GM12875 (cell line): ENCODE results near the gene IL17B.

Experiments used
- H3K4me3 ChIP-seq: one replicate; pipeline ENCODE4 v1.5.1; 2011; ENCODE audit warnings: low read depth, low read length, control low read depth
- CTCF ChIP-seq: IDR thresholded peaks from 2 replicates; pipeline ENCODE4 v1.5.1; 2011; ENCODE audit warnings: low read depth, mild to moderate bottlenecking, control low read depth, inconsistent platforms, low read length, moderate library complexity, borderline replicate concordance; ENCODE audit not compliant: insufficient read depth

The IL17B gene

GRCh38 chr5:149358868-149359495 is 20.1 kb downstream of the IL17B start:
- TF ChIP-seq CTCF = no peak
- H3K4me3 ChIP-seq = peak overlapping the region; percentile 72

GRCh38 chr5:149358294-149358651 is 20.8 kb downstream of the IL17B start:
- H3K4me3 ChIP-seq = peak overlapping the region; percentile 72
- no peak for TF ChIP-seq CTCF

- peak within 1 kb of the TSS; percentile 72 for H3K4me3 ChIP-seq
- TF ChIP-seq CTCF = no peak
These were observed 21.5 kb downstream of the IL17B start, which contains the start of gene PCYOX1L for GRCh38 chr5:149357370-149358293. PCYOX1L (plus strand) TSS chr5:149358046; CDS start chr5:149358069, 23 bp downstream.

GRCh38 chr5:149356391-149356790 is 22.7 kb downstream of the IL17B start:
- TF ChIP-seq CTCF = no peak
- H3K4me3 ChIP-seq = no peak overlapping the region

- H3K4me3 ChIP-seq = no peak overlapping the region
These were observed 23.4 kb downstream of the IL17B start for GRCh38 chr5:149355688-149356087.

GRCh38 chr5:149353911-149354310 is 25.2 kb downstream of the IL17B start:
- TF ChIP-seq CTCF = no peak
- no peak overlapping the region for H3K4me3 ChIP-seq

More at GRCh38 chr5:149355688-149356087, 23.4 kb downstream of the IL17B start:
- no peak for TF ChIP-seq CTCF
